Measurements from ENCODE around the gene CDH4. TPM values are rescaled to one million over a fixed set of nuclear protein-coding genes. Genes with fewer than 3 reads are reported as not detected.

The CDH4 gene
- total RNA-seq, 1 donor from 2014 or later, result not detected

- DNase-seq (no peak), ATAC-seq (no peak)
- intact Hi-C loops (cut with micrococcal nuclease), result no loop called here
These were observed 493.5 kb downstream of the CDH4 start for GRCh38 chr20:61745397-61746146.

GRCh38 chr20:61746147-61746646 lies 494.1 kb downstream of the CDH4 start:
- no peak for DNase-seq
- no peak for ATAC-seq
- intact Hi-C loops (cut with micrococcal nuclease), result no loop called here

GRCh38 chr20:61746781-61747180 lies 494.7 kb downstream of the CDH4 start:
- intact Hi-C loops (cut with micrococcal nuclease), result no loop called here
- ATAC-seq (no peak), DNase-seq (no peak)

- intact Hi-C loops (cut with micrococcal nuclease), result no loop called here
- no peak for ATAC-seq
These were observed 496.3 kb downstream of the CDH4 start for GRCh38 chr20:61748376-61748775.

GRCh38 chr20:61749406-61750075 lies 497.5 kb downstream of the CDH4 start:
- ATAC-seq, result no peak
- DNase-seq, result no peak
- intact Hi-C loops (cut with micrococcal nuclease), result no loop called here

More at GRCh38 chr20:61748376-61748775, 496.3 kb downstream of the CDH4 start:
- DNase-seq, result no peak

GRCh38 chr20:61750093-61750492 lies 498.0 kb downstream of the CDH4 start:
- ATAC-seq, result no peak
- intact Hi-C loops (cut with micrococcal nuclease), result no loop called here

GRCh38 chr20:61752576-61752975 lies 500.5 kb downstream of the CDH4 start:
- intact Hi-C loops (cut with micrococcal nuclease), result no loop called here
- DNase-seq (no peak), ATAC-seq (no peak)

More at GRCh38 chr20:61750093-61750492, 498.0 kb downstream of the CDH4 start:
- DNase-seq, result no peak

- no peak for ATAC-seq
- intact Hi-C loops (cut with micrococcal nuclease), result no loop called here
- no peak for DNase-seq
These were observed 501.4 kb downstream of the CDH4 start for GRCh38 chr20:61753316-61753942.

- DNase-seq, result no peak
- ATAC-seq, result no peak
- intact Hi-C loops (cut with micrococcal nuclease), result no loop called here
These were observed 502.2 kb downstream of the CDH4 start for GRCh38 chr20:61753987-61754956.

GRCh38 chr20:61754976-61755778 lies 503.1 kb downstream of the CDH4 start:
- no peak for ATAC-seq
- no peak for DNase-seq
- intact Hi-C loops (cut with micrococcal nuclease), result no loop called here

- ATAC-seq (no peak), DNase-seq (no peak)
- intact Hi-C loops (cut with micrococcal nuclease), result no loop called here
These were observed 504.1 kb downstream of the CDH4 start for GRCh38 chr20:61755971-61756845.

- intact Hi-C loops (cut with micrococcal nuclease), result no loop called here
- no peak for ATAC-seq
- no peak for DNase-seq
These were observed 505.1 kb downstream of the CDH4 start for GRCh38 chr20:61756966-61757677.

- intact Hi-C loops (cut with micrococcal nuclease), result no loop called here
- DNase-seq (no peak), ATAC-seq (no peak)
These were observed 505.9 kb downstream of the CDH4 start for GRCh38 chr20:61757678-61758563.

- no peak for ATAC-seq
- no peak for DNase-seq
- intact Hi-C loops (cut with micrococcal nuclease), result no loop called here
These were observed 506.6 kb downstream of the CDH4 start for GRCh38 chr20:61758564-61759200.

Measured in left ventricle myocardium superior (tissue), 1 donor.